HEK293 (cell line): ENCODE data around the gene LPIN3.

ENCODE experiments used
- CTCF ChIA-PET: fragments of 350-600 bp; formaldehyde crosslinking; extraction: SDS; loops from one replicate; lab custom pipeline; 2021; ENCODE audit warnings: antibody characterized with exemption; lab: Yijun Ruan, JAX
- POLR2A ChIA-PET: fragments of 300-600 bp; formaldehyde crosslinking; extraction: SDS; loops from one replicate; lab custom pipeline; 2020; ENCODE audit warnings: antibody characterized with exemption, inconsistent platforms; lab: Yijun Ruan, JAX
- H3K27ac ChIP-seq: fragments of 200-500 bp; sonication (Bioruptor generic); 2 replicates; pipeline ENCODE4 v1.5.1; 2014; ENCODE audit warnings: low read depth, low read length, control low read depth, inconsistent platforms; ENCODE audit errors: extremely low read depth
- H3K36me3 ChIP-seq, 2 experiments: fragments of 200-500 bp in 1 of 2; sonication (Bioruptor generic) in 1 of 2; 1 replicate in 1 of 2; 2 replicates in 1 of 2; pipeline ENCODE4 v1.5.1; 2014 to 2017; ENCODE audit warnings: inconsistent platforms in 2 of 2, low read length in 2 of 2; ENCODE audit not compliant: control insufficient read depth in 2 of 2, insufficient read depth in 1 of 2
- H3K4me1 ChIP-seq: fragments of 200-500 bp; sonication (Bioruptor generic); 2 replicates; pipeline ENCODE4 v1.5.1; 2014; ENCODE audit warnings: mild to moderate bottlenecking, low read length, inconsistent platforms; ENCODE audit not compliant: control insufficient read depth, insufficient read depth
- H3K4me3 ChIP-seq: 2 replicates; pipeline ENCODE4 v1.5.1; 2011; ENCODE audit warnings: low read depth, mild to moderate bottlenecking, control low read depth, low read length, moderate library complexity
- H3K9me3 ChIP-seq: fragments of 200-500 bp; sonication (Bioruptor generic); 2 replicates; pipeline ENCODE4 v1.5.1; 2014; ENCODE audit warnings: low read depth, low read length, inconsistent platforms; ENCODE audit not compliant: control insufficient read depth, insufficient read depth
- GLI4 ChIP-seq: fragments of 450-650 bp; formaldehyde crosslinking; IDR thresholded peaks from 2 replicates; pipeline ENCODE4 v1.5.1; 2016; ENCODE audit warnings: missing biosample characterization, missing genetic modification characterization
- GLIS2 ChIP-seq: fragments of 450-650 bp; formaldehyde crosslinking; IDR thresholded peaks from 2 replicates; pipeline ENCODE4 v1.5.1; 2016; ENCODE audit warnings: missing biosample characterization, missing genetic modification characterization
- KLF8 ChIP-seq: fragments of 450-650 bp; formaldehyde crosslinking; IDR thresholded peaks from 2 replicates; pipeline ENCODE4 v1.5.1; 2016; ENCODE audit warnings: missing biosample characterization, missing genetic modification characterization
- KLF9 ChIP-seq: fragments of 450-650 bp; formaldehyde crosslinking; IDR thresholded peaks from 2 replicates; pipeline ENCODE4 v1.5.1; 2016; ENCODE audit warnings: missing biosample characterization, missing genetic modification characterization, low read depth
- SETDB1 ChIP-seq: IDR thresholded peaks from one replicate; pipeline ENCODE4 v1.6.1; 2017; ENCODE audit warnings: mild to moderate bottlenecking, low read length, moderate library complexity, mixed read lengths; ENCODE audit not compliant: insufficient read length
- TRIM28 ChIP-seq: IDR thresholded peaks from 2 replicates; pipeline ENCODE4 v1.6.1; 2011; ENCODE audit warnings: low read length, control low read depth, borderline replicate concordance
- ZBTB8A ChIP-seq: fragments of 450-650 bp; formaldehyde crosslinking; IDR thresholded peaks from 2 replicates; pipeline ENCODE4 v1.5.1; 2016; ENCODE audit warnings: missing biosample characterization, missing genetic modification characterization
- ZNF140 ChIP-seq: fragments of 450-650 bp; formaldehyde crosslinking; IDR thresholded peaks from 2 replicates; pipeline ENCODE4 v1.5.1; 2016; ENCODE audit warnings: missing biosample characterization, missing genetic modification characterization
- ZNF155 ChIP-seq: fragments of 450-650 bp; formaldehyde crosslinking; IDR thresholded peaks from 2 replicates; pipeline ENCODE4 v1.5.1; 2016; ENCODE audit warnings: missing biosample characterization, missing genetic modification characterization
- ZNF324 ChIP-seq: fragments of 450-650 bp; formaldehyde crosslinking; IDR thresholded peaks from 2 replicates; pipeline ENCODE4 v1.5.1; 2016; ENCODE audit warnings: missing biosample characterization, missing genetic modification characterization
- ZNF423 ChIP-seq: fragments of 450-650 bp; formaldehyde crosslinking; IDR thresholded peaks from 2 replicates; pipeline ENCODE4 v1.5.1; 2016; ENCODE audit warnings: missing biosample characterization, missing genetic modification characterization
- ZNF621 ChIP-seq: fragments of 450-650 bp; formaldehyde crosslinking; IDR thresholded peaks from 2 replicates; pipeline ENCODE4 v1.5.1; 2017; ENCODE audit warnings: missing biosample characterization, missing genetic modification characterization
- ZNF664 ChIP-seq: fragments of 450-650 bp; formaldehyde crosslinking; IDR thresholded peaks from 2 replicates; pipeline ENCODE4 v1.5.1; 2016; ENCODE audit warnings: missing biosample characterization, missing genetic modification characterization
- ZNF704 ChIP-seq: fragments of 450-650 bp; formaldehyde crosslinking; IDR thresholded peaks from 2 replicates; pipeline ENCODE4 v1.5.1; 2016; ENCODE audit warnings: missing biosample characterization, missing genetic modification characterization
- ZXDB ChIP-seq: fragments of 450-650 bp; formaldehyde crosslinking; IDR thresholded peaks from 2 replicates; pipeline ENCODE4 v1.5.1; 2016; ENCODE audit warnings: missing biosample characterization, missing genetic modification characterization
- TF ChIP-seq, protein P1 (sequence below): fragments of 450-650 bp; formaldehyde crosslinking; IDR thresholded peaks from 2 replicates; pipeline ENCODE4 v1.5.1; 2016; ENCODE audit warnings: missing biosample characterization, missing genetic modification characterization
- TF ChIP-seq, protein P2 (sequence below): fragments of 450-650 bp; formaldehyde crosslinking; IDR thresholded peaks from 2 replicates; pipeline ENCODE4 v1.5.1; 2016; ENCODE audit warnings: missing biosample characterization, missing genetic modification characterization
- TF ChIP-seq, protein P3 (sequence below): fragments of 450-650 bp; formaldehyde crosslinking; IDR thresholded peaks from 2 replicates; pipeline ENCODE4 v1.5.1; 2017; ENCODE audit warnings: missing biosample characterization, mild to moderate bottlenecking, missing genetic modification characterization, moderate library complexity
- TF ChIP-seq, protein P4 (sequence below): fragments of 450-650 bp; formaldehyde crosslinking; IDR thresholded peaks from 2 replicates; pipeline ENCODE4 v1.5.1; 2017; ENCODE audit warnings: missing biosample characterization, missing genetic modification characterization
- TF ChIP-seq, protein P5 (sequence below): fragments of 450-650 bp; formaldehyde crosslinking; IDR thresholded peaks from 2 replicates; pipeline ENCODE4 v1.5.1; 2016; ENCODE audit warnings: missing biosample characterization, missing genetic modification characterization

Gene LPIN3

DNA sequence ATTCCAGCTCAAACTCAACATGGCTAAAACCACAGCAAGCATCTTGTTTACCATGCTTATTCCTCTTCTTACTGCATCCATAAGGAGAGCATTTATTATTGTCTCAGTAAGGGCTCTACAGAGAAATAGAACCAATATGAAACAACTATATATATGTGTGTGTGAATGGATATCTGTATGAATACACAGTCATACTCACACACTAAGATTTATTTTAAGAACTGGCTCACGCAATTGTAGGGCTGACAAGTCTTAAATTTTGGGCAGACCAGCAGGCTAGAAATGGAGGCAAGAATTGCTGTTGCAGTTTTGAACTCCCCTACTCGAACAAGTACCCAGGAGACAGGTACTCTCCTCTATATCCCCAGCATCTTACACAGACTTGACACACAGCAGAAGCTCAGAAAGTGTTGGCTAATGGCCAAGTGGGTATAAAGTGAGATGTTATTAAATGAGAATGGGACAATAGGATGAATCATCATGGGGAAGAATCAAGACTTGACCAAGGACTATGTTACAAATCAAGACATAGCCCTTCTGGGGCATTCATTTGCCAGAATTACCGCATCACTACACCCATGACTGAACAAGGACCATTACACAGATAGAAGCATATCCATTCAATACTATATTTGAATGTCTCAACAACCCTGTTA is 36.1 kb upstream of the LPIN3 start:
- POLR2A ChIA-PET, result no interaction called here
- 0 out of 2 replicates have a peak, but pooled peaks cover 4% of the 10 kb centered on the region for H3K4me1 ChIP-seq
- TF ChIP-seq ZNF324 (tag by site-specific recombination) (no peak), ZNF664 (tag by site-specific recombination) (peak; percentile 46; the same call in 1 of the 2 replicates)
- H3K4me3 ChIP-seq, result no peak overlapping the region
- H3K9me3 ChIP-seq, result no peaks in the 10 kb centered on the region
- H3K27ac ChIP-seq, result no peak overlapping the region
- no peaks in the 10 kb centered on the region for H3K36me3 ChIP-seq
- CTCF ChIA-PET, result interaction anchor here (0.5 to 0.6 kb wide), 2 partner anchors 12 to 42 kb away, joined by 4 to 5 read pairs; no protein-coding TSS in a partner anchor

GRCh38 chr20:41306061-41306727 is 34.4 kb upstream of the LPIN3 start:
- H3K9me3 ChIP-seq, result no peaks in the 10 kb centered on the region
- ChIA-PET POLR2A (interaction anchor here (0.8 kb wide), 1 partner anchor 11 kb away, joined by 3 read pairs; no protein-coding TSS in a partner anchor), CTCF (interaction anchor here (0.6 to 1.0 kb wide), 2 partner anchors 10 to 34 kb away, joined by 3 read pairs; partner anchors contain the start of gene LPIN3)
- H3K4me1 ChIP-seq, result no peaks in the 10 kb centered on the region
- no peak overlapping the region for H3K27ac ChIP-seq
- TF ChIP-seq ZBTB8A (tag by site-specific recombination) (no peak), GLIS2 (tag by site-specific recombination) (no peak), TRIM28 (no peak), ZNF155 (no peak), ZNF140 (tag by site-specific recombination) (no peak), KLF8 (no peak), ZNF621 (tag by site-specific recombination) (no peak), GLI4 (tag by site-specific recombination) (no peak), ZXDB (tag by site-specific recombination) (no peak), KLF9 (tag by site-specific recombination) (no peak), SETDB1 (no peak)
- TF ChIP-seq, protein P1, sequence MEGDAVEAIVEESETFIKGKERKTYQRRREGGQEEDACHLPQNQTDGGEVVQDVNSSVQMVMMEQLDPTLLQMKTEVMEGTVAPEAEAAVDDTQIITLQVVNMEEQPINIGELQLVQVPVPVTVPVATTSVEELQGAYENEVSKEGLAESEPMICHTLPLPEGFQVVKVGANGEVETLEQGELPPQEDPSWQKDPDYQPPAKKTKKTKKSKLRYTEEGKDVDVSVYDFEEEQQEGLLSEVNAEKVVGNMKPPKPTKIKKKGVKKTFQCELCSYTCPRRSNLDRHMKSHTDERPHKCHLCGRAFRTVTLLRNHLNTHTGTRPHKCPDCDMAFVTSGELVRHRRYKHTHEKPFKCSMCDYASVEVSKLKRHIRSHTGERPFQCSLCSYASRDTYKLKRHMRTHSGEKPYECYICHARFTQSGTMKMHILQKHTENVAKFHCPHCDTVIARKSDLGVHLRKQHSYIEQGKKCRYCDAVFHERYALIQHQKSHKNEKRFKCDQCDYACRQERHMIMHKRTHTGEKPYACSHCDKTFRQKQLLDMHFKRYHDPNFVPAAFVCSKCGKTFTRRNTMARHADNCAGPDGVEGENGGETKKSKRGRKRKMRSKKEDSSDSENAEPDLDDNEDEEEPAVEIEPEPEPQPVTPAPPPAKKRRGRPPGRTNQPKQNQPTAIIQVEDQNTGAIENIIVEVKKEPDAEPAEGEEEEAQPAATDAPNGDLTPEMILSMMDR (tag by site-specific recombination), result no peak
- TF ChIP-seq, protein P2, sequence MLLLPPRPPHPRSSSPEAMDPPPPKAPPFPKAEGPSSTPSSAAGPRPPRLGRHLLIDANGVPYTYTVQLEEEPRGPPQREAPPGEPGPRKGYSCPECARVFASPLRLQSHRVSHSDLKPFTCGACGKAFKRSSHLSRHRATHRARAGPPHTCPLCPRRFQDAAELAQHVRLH (tag by site-specific recombination), result no peak
- TF ChIP-seq, protein P3, sequence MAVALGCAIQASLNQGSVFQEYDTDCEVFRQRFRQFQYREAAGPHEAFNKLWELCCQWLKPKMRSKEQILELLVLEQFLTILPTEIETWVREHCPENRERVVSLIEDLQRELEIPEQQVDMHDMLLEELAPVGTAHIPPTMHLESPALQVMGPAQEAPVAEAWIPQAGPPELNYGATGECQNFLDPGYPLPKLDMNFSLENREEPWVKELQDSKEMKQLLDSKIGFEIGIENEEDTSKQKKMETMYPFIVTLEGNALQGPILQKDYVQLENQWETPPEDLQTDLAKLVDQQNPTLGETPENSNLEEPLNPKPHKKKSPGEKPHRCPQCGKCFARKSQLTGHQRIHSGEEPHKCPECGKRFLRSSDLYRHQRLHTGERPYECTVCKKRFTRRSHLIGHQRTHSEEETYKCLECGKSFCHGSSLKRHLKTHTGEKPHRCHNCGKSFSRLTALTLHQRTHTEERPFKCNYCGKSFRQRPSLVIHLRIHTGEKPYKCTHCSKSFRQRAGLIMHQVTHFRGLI (tag by site-specific recombination), result no peak
- H3K4me3 ChIP-seq, result no peak overlapping the region
- no peaks in the 10 kb centered on the region for H3K36me3 ChIP-seq

DNA sequence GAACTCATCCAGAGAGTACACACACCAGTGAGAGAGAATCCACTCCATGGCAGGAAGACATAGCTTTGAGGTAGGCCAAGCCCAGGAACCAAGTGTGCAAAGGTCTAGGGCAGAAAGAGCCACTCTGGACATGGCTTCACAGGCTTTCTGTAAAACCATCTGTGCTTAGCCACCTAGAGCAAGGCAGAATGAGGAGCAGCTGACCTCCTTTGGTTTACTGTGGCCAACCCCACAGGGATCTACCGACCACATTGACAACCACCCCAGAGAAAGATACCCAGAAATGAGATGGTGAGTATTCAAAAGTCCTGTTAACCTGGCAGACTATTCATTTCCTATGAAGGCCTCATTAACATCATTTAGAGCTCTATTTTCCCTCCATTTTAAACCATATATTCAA is 33.6 kb upstream of the LPIN3 start:
- no peaks in the 10 kb centered on the region for H3K36me3 ChIP-seq
- ChIA-PET CTCF (no interaction called here), POLR2A (no interaction called here)
- H3K4me3 ChIP-seq, result no peak overlapping the region
- no peaks in the 10 kb centered on the region for H3K9me3 ChIP-seq
- H3K27ac ChIP-seq, result no peak overlapping the region
- no peaks in the 10 kb centered on the region for H3K4me1 ChIP-seq
- TF ChIP-seq, protein P4, sequence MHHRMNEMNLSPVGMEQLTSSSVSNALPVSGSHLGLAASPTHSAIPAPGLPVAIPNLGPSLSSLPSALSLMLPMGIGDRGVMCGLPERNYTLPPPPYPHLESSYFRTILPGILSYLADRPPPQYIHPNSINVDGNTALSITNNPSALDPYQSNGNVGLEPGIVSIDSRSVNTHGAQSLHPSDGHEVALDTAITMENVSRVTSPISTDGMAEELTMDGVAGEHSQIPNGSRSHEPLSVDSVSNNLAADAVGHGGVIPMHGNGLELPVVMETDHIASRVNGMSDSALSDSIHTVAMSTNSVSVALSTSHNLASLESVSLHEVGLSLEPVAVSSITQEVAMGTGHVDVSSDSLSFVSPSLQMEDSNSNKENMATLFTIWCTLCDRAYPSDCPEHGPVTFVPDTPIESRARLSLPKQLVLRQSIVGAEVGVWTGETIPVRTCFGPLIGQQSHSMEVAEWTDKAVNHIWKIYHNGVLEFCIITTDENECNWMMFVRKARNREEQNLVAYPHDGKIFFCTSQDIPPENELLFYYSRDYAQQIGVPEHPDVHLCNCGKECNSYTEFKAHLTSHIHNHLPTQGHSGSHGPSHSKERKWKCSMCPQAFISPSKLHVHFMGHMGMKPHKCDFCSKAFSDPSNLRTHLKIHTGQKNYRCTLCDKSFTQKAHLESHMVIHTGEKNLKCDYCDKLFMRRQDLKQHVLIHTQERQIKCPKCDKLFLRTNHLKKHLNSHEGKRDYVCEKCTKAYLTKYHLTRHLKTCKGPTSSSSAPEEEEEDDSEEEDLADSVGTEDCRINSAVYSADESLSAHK (tag by site-specific recombination), result no peak
- TF ChIP-seq, protein P5, sequence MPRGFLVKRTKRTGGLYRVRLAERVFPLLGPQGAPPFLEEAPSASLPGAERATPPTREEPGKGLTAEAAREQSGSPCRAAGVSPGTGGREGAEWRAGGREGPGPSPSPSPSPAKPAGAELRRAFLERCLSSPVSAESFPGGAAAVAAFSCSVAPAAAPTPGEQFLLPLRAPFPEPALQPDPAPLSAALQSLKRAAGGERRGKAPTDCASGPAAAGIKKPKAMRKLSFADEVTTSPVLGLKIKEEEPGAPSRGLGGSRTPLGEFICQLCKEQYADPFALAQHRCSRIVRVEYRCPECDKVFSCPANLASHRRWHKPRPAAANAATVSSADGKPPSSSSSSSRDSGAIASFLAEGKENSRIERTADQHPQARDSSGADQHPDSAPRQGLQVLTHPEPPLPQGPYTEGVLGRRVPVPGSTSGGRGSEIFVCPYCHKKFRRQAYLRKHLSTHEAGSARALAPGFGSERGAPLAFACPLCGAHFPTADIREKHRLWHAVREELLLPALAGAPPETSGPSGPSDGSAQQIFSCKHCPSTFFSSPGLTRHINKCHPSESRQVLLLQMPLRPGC (tag by site-specific recombination), result no peak
- no peak for TF ChIP-seq ZNF704 (tag by site-specific recombination)
- no peak for TF ChIP-seq ZNF324 (tag by site-specific recombination)
- TF ChIP-seq ZNF423 (tag by site-specific recombination), result no peak
